T-helper 2 cell (primary cell): ENCODE measurements around the gene ADH5.
"Not testable (repeated sequence)": the region's sequence is repeated elsewhere in the genome, so short reads cannot be mapped to it uniquely, and the experiment has no call there.

Experiments
- DNase-seq, 5 experiments: peaks; one replicate each; pipeline versions ENCODE4 v3.0.0 to v3.0.0-alpha.2; 2012 to 2022

ADH5 gene

GRCh38 chr4:99082192-99082591 lies 6.4 kb downstream of the ADH5 start:
- DNase-seq: no peak

- DNase-seq: not testable (repeated sequence)
Observed at GRCh38 chr4:99080869-99081268, 7.7 kb downstream of the ADH5 start.

GRCh38 chr4:99079625-99080295 lies 8.8 kb downstream of the ADH5 start:
- DNase-seq: no peak

GRCh38 chr4:99078931-99079624 lies 9.5 kb downstream of the ADH5 start:
- no peak for DNase-seq

GRCh38 chr4:99078336-99078735 lies 10.3 kb downstream of the ADH5 start:
- no peak for DNase-seq

- DNase-seq: no peak
Observed at GRCh38 chr4:99077177-99077576, 11.4 kb downstream of the ADH5 start.

GRCh38 chr4:99076292-99076976 lies 12.2 kb downstream of the ADH5 start:
- DNase-seq: no peak

- DNase-seq: no peak
Observed at GRCh38 chr4:99074816-99075215, 13.8 kb downstream of the ADH5 start.

GRCh38 chr4:99071159-99071558 lies 17.4 kb downstream of the ADH5 start:
- no peak for DNase-seq

GRCh38 chr4:99067617-99068016 lies 21.0 kb downstream of the ADH5 start:
- DNase-seq: no peak

GRCh38 chr4:99065521-99065920 lies 23.1 kb downstream of the ADH5 start:
- not testable (repeated sequence) for DNase-seq

- DNase-seq: no peak
Observed at GRCh38 chr4:99062120-99062519, 26.5 kb downstream of the ADH5 start.

- no peak for DNase-seq
Observed at GRCh38 chr4:99061048-99061700, 27.4 kb downstream of the ADH5 start.

- no peak for DNase-seq
Observed at GRCh38 chr4:99059550-99059949, 29.0 kb downstream of the ADH5 start.

- no peak for DNase-seq
Observed at GRCh38 chr4:99058228-99058627, 30.4 kb downstream of the ADH5 start.

GRCh38 chr4:99054428-99054994 lies 34.1 kb downstream of the ADH5 start:
- DNase-seq: peak in 1 of 5 experiments; percentile 37

- peak in 1 of 5 experiments; percentile 57 for DNase-seq
Observed at GRCh38 chr4:99052902-99053301, 35.7 kb downstream of the ADH5 start.

- DNase-seq: no peak
Observed at GRCh38 chr4:99047710-99048109, 40.9 kb downstream of the ADH5 start.

GRCh38 chr4:99043346-99043745 lies 45.2 kb downstream of the ADH5 start:
- peak in 2 of 5 experiments; percentile 45 to 86 for DNase-seq

- DNase-seq: no peak
Observed at GRCh38 chr4:99038213-99038612, 50.4 kb downstream of the ADH5 start.

- no peak for DNase-seq
Observed at GRCh38 chr4:99033956-99034355, 54.6 kb downstream of the ADH5 start.

- DNase-seq: no peak
Observed at GRCh38 chr4:99029852-99030251, 58.7 kb downstream of the ADH5 start.
